Activated T-helper 17 cell treated with anti-CD3 and anti-CD28 coated beads, Interleukin-2, amount 50 U/mL, for 72 hours (primary cell): ENCODE results near the gene SLC38A3. TPM values are rescaled to one million over a fixed set of nuclear protein-coding genes. Genes with fewer than 3 reads are reported as not detected.
A peak's percentile ranks its signal among the peaks of the same experiment; 100 is the strongest.
"Not testable (repeated sequence)": the region's sequence is repeated elsewhere in the genome, so short reads cannot be mapped to it uniquely, and the experiment has no call there.

Experiments used
- ATAC-seq: fragments of 150-1000 bp; cut with Tn5 transposase; replicated peaks from 2 replicates; pipeline ENCODE4 v1.10.0; 2021; ENCODE audit warnings: mild to moderate bottlenecking, moderate library complexity
- H3K27ac Mint-ChIP-seq: one replicate; pipeline ENCODE4 v1.8.0; 2022; ENCODE audit warnings: mixed read lengths
- H3K27me3 Mint-ChIP-seq: one replicate; pipeline ENCODE4 v1.8.0; 2022; ENCODE audit warnings: mixed read lengths
- H3K36me3 Mint-ChIP-seq: one replicate; pipeline ENCODE4 v1.8.0; 2022; ENCODE audit warnings: low read depth, mild to moderate bottlenecking, mixed read lengths
- H3K4me1 Mint-ChIP-seq: one replicate; pipeline ENCODE4 v1.8.0; 2022; ENCODE audit warnings: mixed read lengths
- H3K4me3 Mint-ChIP-seq: one replicate; pipeline ENCODE4 v1.8.0; 2022; ENCODE audit warnings: mild to moderate bottlenecking, mixed read lengths
- H3K9me3 Mint-ChIP-seq: one replicate; pipeline ENCODE4 v1.8.0; 2022; ENCODE audit warnings: mixed read lengths
- total RNA-seq, 2 donors: library from RNA; stranded (reverse); gene quantifications; one replicate each; pipeline ENCODE4 v1.2.3, GENCODE V29; 2022

Gene SLC38A3
- total RNA-seq, 2 donors from 2014 or later, result 0.71 TPM; not detected in 1

- no peak for ATAC-seq
- Mint-ChIP-seq H3K27me3 (no peaks in the 10 kb centered on the region), H3K4me1 (no peaks in the 10 kb centered on the region), H3K27ac (no peak overlapping the region), H3K4me3 (no peak overlapping the region), H3K36me3 (no peaks in the 10 kb centered on the region), H3K9me3 (no peaks in the 10 kb centered on the region)
These were observed 14.2 kb downstream of the SLC38A3 start for GRCh38 chr3:50219285-50219684.

DNA sequence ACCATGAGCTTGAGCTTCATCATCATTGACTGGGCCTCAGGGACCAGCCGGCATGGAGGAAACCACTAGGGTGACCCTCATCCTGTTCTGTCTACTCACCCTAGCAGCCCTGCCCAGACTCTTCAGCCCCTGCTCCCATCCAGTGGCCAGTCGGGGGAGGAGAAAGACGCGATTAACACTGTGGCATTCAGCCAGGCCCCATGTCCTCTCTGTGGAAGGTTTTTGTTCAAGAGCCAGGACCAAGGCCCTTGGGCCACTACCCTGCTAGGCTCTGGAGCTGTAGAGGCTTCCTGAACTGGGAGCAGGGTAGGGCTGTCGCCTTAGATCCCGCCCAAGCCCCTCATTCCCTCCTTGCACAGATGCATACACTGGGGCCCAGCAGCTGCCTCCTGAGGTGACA, 15.0 kb downstream of the SLC38A3 start:
- Mint-ChIP-seq H3K4me3 (no peak overlapping the region), H3K27me3 (no peaks in the 10 kb centered on the region), H3K36me3 (no peaks in the 10 kb centered on the region), H3K27ac (no peak overlapping the region), H3K4me1 (peaks cover 4% of the 10 kb centered on the region), H3K9me3 (no peaks in the 10 kb centered on the region)
- ATAC-seq, result no peak

DNA sequence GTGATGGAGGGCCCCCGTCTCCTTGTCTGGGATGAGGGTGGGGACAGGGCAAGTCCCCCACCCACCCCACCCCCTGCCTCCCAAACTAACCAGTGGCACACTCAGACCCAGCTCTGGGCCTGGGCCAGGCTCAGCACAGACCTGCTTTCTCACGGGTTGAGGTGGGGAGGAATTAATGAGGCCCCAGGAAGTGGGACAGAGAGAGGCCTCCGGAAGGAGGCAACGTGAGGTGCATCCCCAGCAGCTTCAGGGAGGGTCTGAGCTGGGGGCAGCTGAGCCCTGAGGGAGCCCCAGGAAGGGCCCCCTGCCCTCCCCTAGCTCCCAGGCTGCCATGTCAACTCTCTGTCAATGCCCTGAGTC, 16.0 kb downstream of the SLC38A3 start:
- Mint-ChIP-seq H3K4me3 (no peak overlapping the region), H3K4me1 (peaks cover 6% of the 10 kb centered on the region), H3K9me3 (no peaks in the 10 kb centered on the region), H3K36me3 (no peaks in the 10 kb centered on the region), H3K27me3 (no peaks in the 10 kb centered on the region), H3K27ac (peak overlapping the region; percentile 65)
- peak; percentile 30 for ATAC-seq

GRCh38 chr3:50221411-50222168, 16.5 kb downstream of the SLC38A3 start:
- Mint-ChIP-seq H3K4me1 (peaks cover 8% of the 10 kb centered on the region), H3K4me3 (no peak overlapping the region), H3K9me3 (no peaks in the 10 kb centered on the region), H3K27ac (peak overlapping the region; percentile 65), H3K36me3 (no peaks in the 10 kb centered on the region), H3K27me3 (no peaks in the 10 kb centered on the region)
- ATAC-seq, result no peak

GRCh38 chr3:50222169-50222528, 17.1 kb downstream of the SLC38A3 start:
- Mint-ChIP-seq H3K36me3 (no peaks in the 10 kb centered on the region), H3K27me3 (no peaks in the 10 kb centered on the region), H3K4me3 (no peak overlapping the region), H3K4me1 (peaks cover 8% of the 10 kb centered on the region), H3K27ac (no peak overlapping the region), H3K9me3 (no peaks in the 10 kb centered on the region)
- ATAC-seq, result no peak

- peak overlapping the region; percentile 42 for H3K4me3 Mint-ChIP-seq
- H3K27ac Mint-ChIP-seq, result peak overlapping the region; percentile 93
- H3K27me3 Mint-ChIP-seq, result no peaks in the 10 kb centered on the region
- no peaks in the 10 kb centered on the region for H3K9me3 Mint-ChIP-seq
- ATAC-seq, result no peak
- H3K4me1 Mint-ChIP-seq, result peaks cover 12% of the 10 kb centered on the region
- H3K36me3 Mint-ChIP-seq, result no peaks in the 10 kb centered on the region
These were observed 19.6 kb downstream of the SLC38A3 start for GRCh38 chr3:50224639-50225038.

DNA sequence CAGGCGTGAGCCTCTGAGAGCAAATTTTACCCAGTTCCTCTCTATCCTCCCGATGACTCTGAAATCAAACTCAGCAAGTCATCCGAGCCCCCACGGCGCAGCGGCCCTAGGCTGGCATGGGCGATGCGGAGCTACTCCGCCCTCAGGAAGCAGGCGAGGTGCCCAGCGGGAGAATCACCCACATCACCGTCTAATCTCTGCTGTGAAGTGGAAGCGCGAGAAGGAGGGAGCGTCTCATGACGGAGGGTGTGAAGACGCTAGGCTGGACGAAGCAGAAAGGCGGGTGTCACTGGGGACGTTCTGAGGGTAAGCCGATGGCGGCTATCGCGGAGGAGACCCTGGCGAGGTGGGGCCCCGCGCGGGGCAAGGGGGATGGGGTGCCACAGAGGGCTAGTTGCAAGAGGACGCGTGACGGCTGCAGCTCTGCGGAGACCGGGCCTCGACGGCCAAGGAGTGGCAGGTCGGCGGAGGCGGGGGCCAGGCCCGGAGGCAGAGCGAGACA, 21.9 kb downstream of the SLC38A3 start:
- peak; percentile 47 for ATAC-seq
- peak overlapping the region; percentile 93 for H3K27ac Mint-ChIP-seq
- peaks cover 12% of the 10 kb centered on the region for H3K4me1 Mint-ChIP-seq
- H3K9me3 Mint-ChIP-seq, result no peaks in the 10 kb centered on the region
- peak overlapping the region; percentile 97 for H3K4me3 Mint-ChIP-seq
- H3K27me3 Mint-ChIP-seq, result no peaks in the 10 kb centered on the region
- no peaks in the 10 kb centered on the region for H3K36me3 Mint-ChIP-seq

- H3K4me3 Mint-ChIP-seq, result peak overlapping the region; percentile 97
- H3K27me3 Mint-ChIP-seq, result no peaks in the 10 kb centered on the region
- H3K4me1 Mint-ChIP-seq, result peaks cover 12% of the 10 kb centered on the region
- peak; percentile 85 for ATAC-seq
- no peaks in the 10 kb centered on the region for H3K36me3 Mint-ChIP-seq
- peak overlapping the region; percentile 93 for H3K27ac Mint-ChIP-seq
- no peaks in the 10 kb centered on the region for H3K9me3 Mint-ChIP-seq
These were observed 22.5 kb downstream of the SLC38A3 start for GRCh38 chr3:50227390-50228183.

GRCh38 chr3:50228184-50228763, 23.2 kb downstream of the SLC38A3 start:
- H3K36me3 Mint-ChIP-seq, H3K9me3 Mint-ChIP-seq, ATAC-seq, H3K27me3 Mint-ChIP-seq: not testable (repeated sequence)
- peak overlapping the region; percentile 97 for H3K4me3 Mint-ChIP-seq
- H3K27ac Mint-ChIP-seq, result peak overlapping the region; percentile 93
- peaks cover 12% of the 10 kb centered on the region for H3K4me1 Mint-ChIP-seq

- H3K27me3 Mint-ChIP-seq, result no peaks in the 10 kb centered on the region
- peaks cover 11% of the 10 kb centered on the region for H3K4me1 Mint-ChIP-seq
- no peak for ATAC-seq
- no peaks in the 10 kb centered on the region for H3K9me3 Mint-ChIP-seq
- no peaks in the 10 kb centered on the region for H3K36me3 Mint-ChIP-seq
- peak overlapping the region; percentile 44 for H3K27ac Mint-ChIP-seq
- no peak overlapping the region for H3K4me3 Mint-ChIP-seq
These were observed 24.4 kb downstream of the SLC38A3 start for GRCh38 chr3:50229490-50229889.

DNA sequence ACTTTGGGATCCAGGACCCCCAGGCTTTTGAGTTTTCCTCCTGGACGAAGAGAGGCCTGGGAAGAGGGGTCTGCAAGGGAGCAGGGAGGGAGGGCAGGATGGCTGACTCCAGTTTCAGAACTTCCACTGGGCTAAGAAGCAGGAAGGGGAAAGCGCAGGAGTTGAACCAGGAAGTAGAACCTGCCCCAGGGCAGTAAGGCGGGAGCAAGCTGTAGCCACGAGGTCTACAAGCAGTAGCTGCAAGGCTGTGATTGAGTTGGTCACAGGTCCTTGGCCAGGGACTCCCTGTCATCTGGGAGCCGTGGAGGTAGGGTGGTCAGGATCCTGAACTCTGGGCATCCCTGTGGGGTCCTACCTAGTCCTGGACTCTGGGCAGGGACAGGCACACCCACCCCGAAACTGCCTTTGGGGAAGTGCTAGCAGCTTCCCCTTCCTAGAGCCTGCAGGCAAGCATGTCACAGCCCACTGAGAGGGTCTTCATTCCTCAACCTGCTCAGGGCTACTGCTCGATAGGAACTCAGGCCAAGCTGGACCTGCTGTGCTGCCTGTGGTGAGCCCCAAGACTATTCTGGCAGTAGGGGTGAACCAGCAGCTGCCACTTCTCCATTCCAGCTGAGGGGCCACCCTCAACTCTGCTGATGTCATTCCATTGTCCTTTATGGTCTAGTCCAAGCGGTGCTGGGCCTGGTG, 25.2 kb downstream of the SLC38A3 start:
- H3K27me3 Mint-ChIP-seq, result no peaks in the 10 kb centered on the region

DNA sequence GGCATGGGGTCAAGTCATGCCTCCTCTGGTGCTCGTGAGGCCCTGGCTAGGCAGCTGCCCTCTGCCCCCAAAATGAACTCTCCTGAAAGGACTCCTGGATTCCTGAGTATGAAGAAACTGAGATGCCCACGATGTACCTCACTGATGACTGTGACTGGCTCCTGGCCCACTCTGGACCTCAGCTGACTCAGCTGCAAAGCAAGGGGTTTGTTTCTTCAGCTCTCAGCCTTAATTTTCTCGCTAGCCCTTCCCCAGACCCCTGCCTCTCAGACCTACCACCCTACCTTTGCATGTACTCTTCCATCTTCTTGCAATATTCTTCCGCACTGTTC, 25.7 kb downstream of the SLC38A3 start:
- no peak for ATAC-seq
- Mint-ChIP-seq H3K27me3 (no peaks in the 10 kb centered on the region), H3K4me1 (peaks cover 11% of the 10 kb centered on the region), H3K4me3 (no peak overlapping the region), H3K36me3 (no peaks in the 10 kb centered on the region), H3K9me3 (no peaks in the 10 kb centered on the region), H3K27ac (no peak overlapping the region)

More for the DNA sequence above, 25.2 kb downstream of the SLC38A3 start:
- Mint-ChIP-seq H3K4me1 (peaks cover 8% of the 10 kb centered on the region), H3K4me3 (no peak overlapping the region), H3K36me3 (no peaks in the 10 kb centered on the region), H3K9me3 (no peaks in the 10 kb centered on the region), H3K27ac (no peak overlapping the region)
- no peak for ATAC-seq

DNA sequence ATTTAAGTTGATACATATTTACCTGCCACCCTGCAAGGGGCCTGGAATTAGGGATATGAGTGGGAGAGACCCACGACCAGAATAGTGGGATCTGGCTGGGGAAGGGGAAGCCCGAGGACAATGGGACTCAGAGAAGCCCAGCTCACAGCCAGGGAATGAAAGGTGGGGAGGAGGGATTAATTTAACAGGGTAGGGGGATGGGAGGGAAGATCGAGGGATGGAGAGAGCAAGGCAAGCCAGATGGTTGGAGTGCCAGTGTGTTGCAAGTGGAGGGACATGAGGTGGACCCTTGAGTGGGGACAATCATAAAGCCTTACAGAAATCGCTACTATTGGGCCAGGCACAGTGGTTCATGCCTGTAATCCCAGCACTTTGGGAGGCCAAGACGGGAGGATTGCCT, 26.5 kb downstream of the SLC38A3 start:
- Mint-ChIP-seq H3K36me3 (peaks cover 5% of the 10 kb centered on the region), H3K27me3 (no peaks in the 10 kb centered on the region), H3K4me1 (peaks cover 8% of the 10 kb centered on the region), H3K4me3 (no peak overlapping the region), H3K27ac (no peak overlapping the region), H3K9me3 (no peaks in the 10 kb centered on the region)
- no peak for ATAC-seq

GRCh38 chr3:50232303-50232702, 27.2 kb downstream of the SLC38A3 start:
- ATAC-seq, result no peak
- no peaks in the 10 kb centered on the region for H3K9me3 Mint-ChIP-seq
- peaks cover 12% of the 10 kb centered on the region for H3K36me3 Mint-ChIP-seq
- no peak overlapping the region for H3K4me3 Mint-ChIP-seq
- peak overlapping the region; percentile 65 for H3K27ac Mint-ChIP-seq
- no peaks in the 10 kb centered on the region for H3K27me3 Mint-ChIP-seq
- H3K4me1 Mint-ChIP-seq, result peaks cover 8% of the 10 kb centered on the region
